ENCODE results near the gene LRP2. TPM values are rescaled to one million over a fixed set of nuclear protein-coding genes. Genes with fewer than 3 reads are reported as not detected.

The LRP2 gene
- polyA plus RNA-seq, 2 of the 4 experiments (the other 2 are of a cell fraction): 0.04 TPM; not detected in 1

GRCh38 chr2:169351725-169352124 is 10.6 kb downstream of the LRP2 start:
- FAIRE-seq: no peak
- no peaks in the 10 kb centered on the region for H3K4me1 ChIP-seq
- WGBS (ENCODE audit: missing lambda C conversion rate): 73% methylated on average over 4 of the region's 4 CpGs
- H3K4me3 ChIP-seq: no peak overlapping the region
- DNase-seq (ENCODE audit: low read depth in 1 of 2, low spot score in 1 of 2): no peak
- TF ChIP-seq TP53 (CRISPR knock-in tag; IDR thresholded peaks at IDR 0.05) (no peak), NFE2L2 (conservative IDR thresholded peaks at IDR 0.05; ENCODE audit: low read length) (no peak), SMC3 (IDR thresholded peaks at IDR 0.05) (no peak), EHMT2 (IDR thresholded peaks at IDR 0.05; ENCODE audit: low read depth) (no peak)
- ChIA-PET CTCF (interaction anchor here (1.1 kb wide), 1 partner anchor 9 kb away, joined by 3 read pairs; no protein-coding TSS in a partner anchor), POLR2A (no interaction called here)
- H3K4me2 ChIP-seq: no peak overlapping the region
- no peaks in the 10 kb centered on the region for H3K9me3 ChIP-seq
- no peak overlapping the region for H3K27ac ChIP-seq
- ATAC-seq: no peak

- ChIA-PET POLR2A (no interaction called here), CTCF (no interaction called here)
- no peak for DNase-seq (ENCODE audit: low read depth in 1 of 2, low spot score in 1 of 2)
- no peak for FAIRE-seq
- Histone ChIP-seq H3K4me2 (no peak overlapping the region), H3K9me3 (no peaks in the 10 kb centered on the region), H3K4me3 (no peak overlapping the region), H3K27ac (no peak overlapping the region), H3K4me1 (no peaks in the 10 kb centered on the region)
- no peak for TF ChIP-seq RCOR1 (IDR thresholded peaks at IDR 0.05; ENCODE audit: low read depth, low read length)
- no peak for TF ChIP-seq RNF2 (IDR thresholded peaks at IDR 0.05; ENCODE audit: borderline replicate concordance, low read depth)
- TF ChIP-seq SREBF2 (IDR thresholded peaks at IDR 0.05): no peak
- TF ChIP-seq CEBPB (IDR thresholded peaks at IDR 0.05): no peak
- no peak for TF ChIP-seq MAX (IDR thresholded peaks at IDR 0.05)
- no peak for TF ChIP-seq FOSL2 (IDR thresholded peaks at IDR 0.05)
- TF ChIP-seq FOSL2 (CRISPR knock-in tag; IDR thresholded peaks at IDR 0.05): no peak
- TF ChIP-seq ELK1 (IDR thresholded peaks at IDR 0.05; ENCODE audit: low read depth, low read length): no peak
- TF ChIP-seq, protein P1, sequence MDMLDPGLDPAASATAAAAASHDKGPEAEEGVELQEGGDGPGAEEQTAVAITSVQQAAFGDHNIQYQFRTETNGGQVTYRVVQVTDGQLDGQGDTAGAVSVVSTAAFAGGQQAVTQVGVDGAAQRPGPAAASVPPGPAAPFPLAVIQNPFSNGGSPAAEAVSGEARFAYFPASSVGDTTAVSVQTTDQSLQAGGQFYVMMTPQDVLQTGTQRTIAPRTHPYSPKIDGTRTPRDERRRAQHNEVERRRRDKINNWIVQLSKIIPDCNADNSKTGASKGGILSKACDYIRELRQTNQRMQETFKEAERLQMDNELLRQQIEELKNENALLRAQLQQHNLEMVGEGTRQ (IDR thresholded peaks at IDR 0.05): no peak
- TF ChIP-seq RAD21 (conservative IDR thresholded peaks at IDR 0.05 in 1 of 2, IDR thresholded peaks at IDR 0.05 in 1 of 2): no peak
- no peak for TF ChIP-seq MAZ (IDR thresholded peaks at IDR 0.05; ENCODE audit: borderline replicate concordance, low read depth, low read length)
- TF ChIP-seq, protein P2, sequence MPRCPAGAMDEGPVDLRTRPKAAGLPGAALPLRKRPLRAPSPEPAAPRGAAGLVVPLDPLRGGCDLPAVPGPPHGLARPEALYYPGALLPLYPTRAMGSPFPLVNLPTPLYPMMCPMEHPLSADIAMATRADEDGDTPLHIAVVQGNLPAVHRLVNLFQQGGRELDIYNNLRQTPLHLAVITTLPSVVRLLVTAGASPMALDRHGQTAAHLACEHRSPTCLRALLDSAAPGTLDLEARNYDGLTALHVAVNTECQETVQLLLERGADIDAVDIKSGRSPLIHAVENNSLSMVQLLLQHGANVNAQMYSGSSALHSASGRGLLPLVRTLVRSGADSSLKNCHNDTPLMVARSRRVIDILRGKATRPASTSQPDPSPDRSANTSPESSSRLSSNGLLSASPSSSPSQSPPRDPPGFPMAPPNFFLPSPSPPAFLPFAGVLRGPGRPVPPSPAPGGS (IDR thresholded peaks at IDR 0.05): no peak
- no peak for TF ChIP-seq HOXB5 (CRISPR knock-in tag; IDR thresholded peaks at IDR 0.05)
- TF ChIP-seq EHMT2 (IDR thresholded peaks at IDR 0.05; ENCODE audit: low read depth): no peak
- TF ChIP-seq TP53 (CRISPR knock-in tag; IDR thresholded peaks at IDR 0.05): no peak
- TF ChIP-seq NPAS2 (CRISPR knock-in tag; IDR thresholded peaks at IDR 0.05; ENCODE audit: borderline replicate concordance): no peak
- TF ChIP-seq, protein P3, sequence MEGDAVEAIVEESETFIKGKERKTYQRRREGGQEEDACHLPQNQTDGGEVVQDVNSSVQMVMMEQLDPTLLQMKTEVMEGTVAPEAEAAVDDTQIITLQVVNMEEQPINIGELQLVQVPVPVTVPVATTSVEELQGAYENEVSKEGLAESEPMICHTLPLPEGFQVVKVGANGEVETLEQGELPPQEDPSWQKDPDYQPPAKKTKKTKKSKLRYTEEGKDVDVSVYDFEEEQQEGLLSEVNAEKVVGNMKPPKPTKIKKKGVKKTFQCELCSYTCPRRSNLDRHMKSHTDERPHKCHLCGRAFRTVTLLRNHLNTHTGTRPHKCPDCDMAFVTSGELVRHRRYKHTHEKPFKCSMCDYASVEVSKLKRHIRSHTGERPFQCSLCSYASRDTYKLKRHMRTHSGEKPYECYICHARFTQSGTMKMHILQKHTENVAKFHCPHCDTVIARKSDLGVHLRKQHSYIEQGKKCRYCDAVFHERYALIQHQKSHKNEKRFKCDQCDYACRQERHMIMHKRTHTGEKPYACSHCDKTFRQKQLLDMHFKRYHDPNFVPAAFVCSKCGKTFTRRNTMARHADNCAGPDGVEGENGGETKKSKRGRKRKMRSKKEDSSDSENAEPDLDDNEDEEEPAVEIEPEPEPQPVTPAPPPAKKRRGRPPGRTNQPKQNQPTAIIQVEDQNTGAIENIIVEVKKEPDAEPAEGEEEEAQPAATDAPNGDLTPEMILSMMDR (IDR thresholded peaks at IDR 0.05): no peak
- ATAC-seq: no peak
- WGBS (ENCODE audit: missing lambda C conversion rate): 46% methylated on average over 2 of the region's 2 CpGs
These were observed 12.8 kb downstream of the LRP2 start for GRCh38 chr2:169349535-169349934.
